Mesenchymal stem cell (in vitro differentiated cells and primary cell): ENCODE results near the gene UNC5B.

Experiments used
- DNase-seq: peaks from one replicate; pipeline ENCODE4 v3.0.0-alpha.2; 2013
- H2AFZ ChIP-seq: one replicate; pipeline ENCODE4 v1.6.1; 2013; ENCODE audit warnings: low read depth, mild to moderate bottlenecking, control low read depth, inconsistent platforms, low read length, moderate library complexity
- H2AK5ac ChIP-seq: 2 replicates; pipeline ENCODE4 v1.6.1; 2013; ENCODE audit warnings: low read length, moderate library complexity, mild to moderate bottlenecking, inconsistent platforms; ENCODE audit not compliant: severe bottlenecking
- H2BK120ac ChIP-seq: one replicate; pipeline ENCODE4 v1.6.1; 2013; ENCODE audit warnings: low read depth, mild to moderate bottlenecking, inconsistent platforms, low read length, moderate library complexity
- H2BK12ac ChIP-seq, 2 experiments: one replicate each; pipeline ENCODE4 v1.6.1; 2013; ENCODE audit warnings: inconsistent platforms in 2 of 2, low read length in 2 of 2, mild to moderate bottlenecking in 2 of 2, moderate library complexity in 2 of 2, control low read depth in 1 of 2
- H2BK15ac ChIP-seq: one replicate; pipeline ENCODE4 v1.6.1; 2013; ENCODE audit warnings: mild to moderate bottlenecking, low read depth, inconsistent platforms; ENCODE audit not compliant: poor library complexity, severe bottlenecking
- H2BK5ac ChIP-seq: 2 replicates; pipeline ENCODE4 v1.6.1; 2013; ENCODE audit warnings: low read depth, mild to moderate bottlenecking, low read length, control low read depth, inconsistent platforms; ENCODE audit not compliant: poor library complexity, severe bottlenecking
- H3K14ac ChIP-seq, 2 experiments: one replicate each; pipeline ENCODE4 v1.6.1; 2013; ENCODE audit warnings: inconsistent platforms in 2 of 2, low read length in 2 of 2, control low read depth in 1 of 2, mild to moderate bottlenecking in 1 of 2, moderate library complexity in 1 of 2
- H3K18ac ChIP-seq, 2 experiments: one replicate each; pipeline ENCODE4 v1.6.1; 2013; ENCODE audit warnings: inconsistent platforms in 2 of 2, low read length in 2 of 2, control low read depth in 1 of 2, low read depth in 1 of 2, mild to moderate bottlenecking in 1 of 2
- H3K23ac ChIP-seq, 2 experiments: one replicate each; pipeline ENCODE4 v1.6.1; 2013; ENCODE audit warnings: inconsistent platforms in 2 of 2, low read length in 2 of 2, mild to moderate bottlenecking in 2 of 2, moderate library complexity in 2 of 2, control low read depth in 1 of 2
- H3K27ac ChIP-seq: 2 replicates; pipeline ENCODE4 v1.5.1; 2013; ENCODE audit warnings: mild to moderate bottlenecking, moderate library complexity, low read length, control low read depth, inconsistent platforms; ENCODE audit not compliant: poor library complexity, severe bottlenecking
- H3K27me3 ChIP-seq, 2 experiments: 2 replicates each; pipeline versions ENCODE4 v1.6.1 to v1.7.0; 2013; ENCODE audit warnings: low read length in 2 of 2, mild to moderate bottlenecking in 2 of 2, moderate library complexity in 2 of 2, control low read depth in 1 of 2, inconsistent platforms in 1 of 2; ENCODE audit not compliant: control insufficient read depth in 1 of 2, insufficient read depth in 1 of 2
- H3K36me3 ChIP-seq, 2 experiments: 2 replicates each; pipeline versions ENCODE4 v1.6.1 to v1.7.0; 2013; ENCODE audit warnings: low read length in 2 of 2, control low read depth in 1 of 2, inconsistent platforms in 1 of 2, low read depth in 1 of 2, mild to moderate bottlenecking in 1 of 2; ENCODE audit not compliant: insufficient read depth in 2 of 2, control insufficient read depth in 1 of 2
- H3K4ac ChIP-seq, 2 experiments: one replicate each; pipeline ENCODE4 v1.6.1; 2013; ENCODE audit warnings: inconsistent platforms in 2 of 2, low read length in 2 of 2, mild to moderate bottlenecking in 2 of 2, moderate library complexity in 2 of 2, control low read depth in 1 of 2, low read depth in 1 of 2
- H3K4me1 ChIP-seq: 2 replicates; pipeline ENCODE4 v1.6.1; 2013; ENCODE audit warnings: low read depth, low read length, control low read depth; ENCODE audit not compliant: control insufficient read depth, insufficient read depth
- H3K4me2 ChIP-seq: 2 replicates; pipeline ENCODE4 v1.6.1; 2013; ENCODE audit warnings: low read length, mild to moderate bottlenecking, inconsistent platforms; ENCODE audit not compliant: poor library complexity, severe bottlenecking
- H3K4me3 ChIP-seq, 2 experiments: 2 replicates each; pipeline versions ENCODE4 v1.5.1 to v1.7.0; 2013; ENCODE audit warnings: low read length in 2 of 2, mild to moderate bottlenecking in 2 of 2, control low read depth in 1 of 2, low read depth in 1 of 2; ENCODE audit not compliant: insufficient read depth in 1 of 2
- H3K79me1 ChIP-seq: replicated peaks from 2 replicates; pipeline ENCODE4 v1.6.1; 2013; ENCODE audit warnings: mild to moderate bottlenecking, control low read depth, low read length, inconsistent platforms; ENCODE audit not compliant: poor library complexity, severe bottlenecking
- H3K9ac ChIP-seq: 2 replicates; pipeline ENCODE4 v1.7.0; 2013; ENCODE audit warnings: mild to moderate bottlenecking, low read length, moderate library complexity
- H3K9me3 ChIP-seq: 2 replicates; pipeline ENCODE4 v1.7.0; 2013; ENCODE audit warnings: mild to moderate bottlenecking, low read length; ENCODE audit not compliant: control insufficient read depth
- H4K8ac ChIP-seq: one replicate; pipeline ENCODE4 v1.6.1; 2013; ENCODE audit warnings: inconsistent platforms, mild to moderate bottlenecking, low read length, moderate library complexity
- H4K91ac ChIP-seq: one replicate; pipeline ENCODE4 v1.6.1; 2013; ENCODE audit warnings: mild to moderate bottlenecking, low read length, inconsistent platforms
- WGBS: methylation state at CpG from one replicate; pipeline ENCODE4 v1.1.7; 2013; ENCODE audit warnings: mixed read lengths; 5-methylcytosine and 5-hydroxymethylcytosine counted together

The UNC5B gene

DNA sequence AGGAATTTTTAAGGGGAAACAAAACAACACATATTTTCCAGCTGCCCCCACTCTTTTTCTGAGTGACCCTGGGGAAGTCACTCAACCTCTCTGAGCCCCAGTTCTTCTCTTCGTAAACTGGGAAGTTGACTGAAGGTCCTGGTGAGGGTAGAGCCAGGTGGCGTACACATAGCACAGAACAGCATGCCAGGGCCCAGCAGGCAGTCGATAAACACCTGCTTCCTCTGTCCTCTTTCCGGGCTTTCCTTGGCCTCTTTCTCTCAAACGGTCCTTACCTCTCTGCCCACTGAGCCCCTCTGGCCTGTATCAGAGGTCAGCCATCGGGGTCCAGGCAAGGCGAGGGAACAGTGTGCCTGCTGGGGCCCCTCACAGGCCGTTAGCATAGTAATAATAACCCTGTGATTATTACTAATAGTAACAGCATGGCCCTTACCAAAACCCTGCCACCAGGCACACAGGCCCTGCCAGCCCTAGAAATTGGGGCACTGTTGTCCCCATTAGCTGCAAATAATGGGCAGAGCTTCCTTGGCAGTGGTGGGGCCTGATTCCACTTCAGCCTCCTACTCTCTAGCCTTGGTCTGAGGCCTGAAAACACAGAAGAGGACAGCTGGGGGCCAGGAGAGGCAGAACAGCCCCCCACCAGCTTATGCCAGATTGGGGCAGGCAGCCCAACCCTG, 69.4 kb downstream of the UNC5B start:
- Histone ChIP-seq H3K27ac (no peak overlapping the region), H3K4me3 (no peak overlapping the region), H3K14ac (no peak overlapping the region), H3K23ac (no peak overlapping the region), H3K18ac (no peak overlapping the region), H3K27me3 (peaks cover 0 to 52% of the 10 kb centered on the region in 2 experiments), H2AFZ (no peak overlapping the region), H3K79me1 (no peaks in the 10 kb centered on the region), H2AK5ac (no peak overlapping the region), H3K9me3 (no peaks in the 10 kb centered on the region), H2BK15ac (no peak overlapping the region), H3K4me1 (peaks cover 7% of the 10 kb centered on the region), H3K36me3 (no peaks in the 10 kb centered on the region), H4K8ac (no peak overlapping the region), H3K9ac (no peak overlapping the region), H2BK5ac (no peak overlapping the region), H3K4me2 (no peak overlapping the region), H4K91ac (no peak overlapping the region), H2BK12ac (no peak overlapping the region), H2BK120ac (no peak overlapping the region), H3K4ac (no peak overlapping the region)
- whole genome bisulfite sequencing: 94% methylated on average over 8 of the region's 8 CpGs
- DNase-seq: no peak

DNA sequence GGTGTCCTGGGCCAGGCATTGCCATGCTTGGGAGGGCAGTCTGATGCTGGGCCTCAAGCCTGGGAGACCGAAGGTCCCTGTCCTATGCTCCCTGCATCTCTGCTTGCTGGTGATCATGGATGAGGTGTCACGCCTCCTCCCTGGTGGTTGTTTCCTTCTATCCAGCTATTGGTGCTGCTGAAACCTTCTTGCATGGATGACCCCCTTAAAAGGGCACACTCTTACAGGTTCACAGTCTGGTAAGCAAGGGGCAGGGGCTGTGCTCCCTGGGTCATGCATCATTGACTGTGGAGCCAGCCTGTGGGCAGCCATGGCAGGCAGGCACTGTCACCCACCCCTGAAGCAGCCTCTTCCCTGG, 69.9 kb downstream of the UNC5B start:
- Histone ChIP-seq H3K9ac (no peak overlapping the region), H3K27ac (no peak overlapping the region), H2BK12ac (no peak overlapping the region), H2AFZ (no peak overlapping the region), H3K4me3 (no peak overlapping the region), H3K14ac (no peak overlapping the region), H3K4ac (no peak overlapping the region), H4K91ac (no peak overlapping the region), H4K8ac (no peak overlapping the region), H2BK120ac (no peak overlapping the region), H2BK15ac (no peak overlapping the region), H3K18ac (no peak overlapping the region), H3K4me1 (peaks cover 7% of the 10 kb centered on the region), H3K36me3 (no peaks in the 10 kb centered on the region), H2AK5ac (no peak overlapping the region), H3K27me3 (peaks cover 0 to 53% of the 10 kb centered on the region in 2 experiments), H3K4me2 (no peak overlapping the region), H3K79me1 (no peaks in the 10 kb centered on the region), H2BK5ac (no peak overlapping the region), H3K23ac (no peak overlapping the region), H3K9me3 (no peaks in the 10 kb centered on the region)
- 91% methylated on average over 2 of the region's 2 CpGs for WGBS
- no peak for DNase-seq

DNA sequence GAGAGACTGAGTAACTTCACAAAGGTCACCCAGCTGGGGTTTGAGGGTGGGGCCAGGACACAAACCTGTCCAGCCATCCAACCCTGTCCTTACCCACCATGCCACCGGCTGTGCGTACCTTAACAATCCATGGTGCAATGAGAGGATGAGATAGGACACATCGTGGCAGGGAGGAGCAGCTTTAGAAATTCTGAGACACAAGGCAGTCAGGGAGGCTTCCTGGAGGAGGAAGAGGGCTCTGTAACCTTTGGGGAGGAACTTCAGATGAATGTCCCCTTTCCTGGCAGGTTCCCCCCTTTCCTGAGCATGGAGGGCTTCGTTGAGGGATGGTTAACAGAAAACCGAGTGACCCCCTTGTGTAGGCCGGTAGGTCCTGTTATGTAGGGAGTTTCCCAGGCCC, 71.0 kb downstream of the UNC5B start:
- Histone ChIP-seq H3K18ac (no peak overlapping the region), H3K27ac (no peak overlapping the region), H2BK120ac (no peak overlapping the region), H2AK5ac (no peak overlapping the region), H2BK5ac (no peak overlapping the region), H4K8ac (no peak overlapping the region), H4K91ac (no peak overlapping the region), H3K4me3 (no peak overlapping the region), H3K4me1 (peaks cover 6% of the 10 kb centered on the region), H3K4me2 (no peak overlapping the region), H2BK12ac (no peak overlapping the region), H3K4ac (no peak overlapping the region), H3K79me1 (no peaks in the 10 kb centered on the region), H3K36me3 (peaks cover 0 to 9% of the 10 kb centered on the region in 2 experiments), H3K9me3 (no peaks in the 10 kb centered on the region), H2AFZ (no peak overlapping the region), H3K23ac (no peak overlapping the region), H3K14ac (no peak overlapping the region), H2BK15ac (no peak overlapping the region), H3K9ac (no peak overlapping the region), H3K27me3 (peaks cover 0 to 47% of the 10 kb centered on the region in 2 experiments)
- DNase-seq: no peak
- 83% methylated on average over 6 of the region's 6 CpGs for WGBS

DNA sequence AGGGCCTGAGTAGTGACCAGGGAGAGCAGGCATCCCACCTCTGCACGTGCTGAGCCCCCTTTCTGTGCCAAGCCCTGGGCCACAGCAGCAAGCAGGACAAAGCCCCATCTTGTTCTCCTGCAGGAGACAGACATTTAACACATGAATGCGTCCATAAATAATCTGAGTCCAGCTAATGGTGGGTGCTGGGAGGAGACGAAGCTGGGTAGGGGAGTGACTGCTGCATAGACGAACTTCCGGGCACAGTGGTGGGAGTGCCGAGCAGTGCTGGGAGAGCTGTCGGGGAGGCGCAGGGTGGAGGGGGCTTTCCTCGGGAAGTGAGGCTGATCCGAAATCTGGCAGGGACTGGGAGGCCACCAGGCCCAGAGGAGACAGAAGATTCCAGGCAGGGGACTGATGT, 71.5 kb downstream of the UNC5B start:
- no peak overlapping the region for H2BK5ac ChIP-seq
- H3K36me3 ChIP-seq: peaks cover 0 to 9% of the 10 kb centered on the region in 2 experiments
- no peak overlapping the region for H3K9ac ChIP-seq
- H3K23ac ChIP-seq: no peak overlapping the region
- H3K4me3 ChIP-seq: no peak overlapping the region
- no peak overlapping the region for H3K27ac ChIP-seq
- H3K9me3 ChIP-seq: no peaks in the 10 kb centered on the region
- H2AFZ ChIP-seq: no peak overlapping the region
- no peak overlapping the region for H3K18ac ChIP-seq
- H3K4me1 ChIP-seq: peaks cover 5% of the 10 kb centered on the region
- H2BK15ac ChIP-seq: no peak overlapping the region
- H2BK12ac ChIP-seq: no peak overlapping the region
- H2AK5ac ChIP-seq: no peak overlapping the region
- DNase-seq: no peak
- no peaks in the 10 kb centered on the region for H3K79me1 ChIP-seq
- no peak overlapping the region for H2BK120ac ChIP-seq
- WGBS: 92% methylated on average over 10 of the region's 10 CpGs
- no peak overlapping the region for H4K91ac ChIP-seq
- no peak overlapping the region for H3K14ac ChIP-seq
- no peak overlapping the region for H3K4ac ChIP-seq
- H3K27me3 ChIP-seq: peaks cover 0 to 43% of the 10 kb centered on the region in 2 experiments
- H4K8ac ChIP-seq: no peak overlapping the region
- no peak overlapping the region for H3K4me2 ChIP-seq
